NCI-H2029 treated with DMSO at 0.1 percent for 48 hours (cell line): ENCODE measurements around the gene LHFPL4.
A peak's percentile ranks its signal among the peaks of the same experiment; 100 is the strongest.
"Not testable (repeated sequence)": the region's sequence is repeated elsewhere in the genome, so short reads cannot be mapped to it uniquely, and the experiment has no call there.

Source experiments
- DNase-seq: peaks from one replicate; lab custom pipeline; 2025; lab: John Stamatoyannopoulos, UW

The LHFPL4 gene

DNA sequence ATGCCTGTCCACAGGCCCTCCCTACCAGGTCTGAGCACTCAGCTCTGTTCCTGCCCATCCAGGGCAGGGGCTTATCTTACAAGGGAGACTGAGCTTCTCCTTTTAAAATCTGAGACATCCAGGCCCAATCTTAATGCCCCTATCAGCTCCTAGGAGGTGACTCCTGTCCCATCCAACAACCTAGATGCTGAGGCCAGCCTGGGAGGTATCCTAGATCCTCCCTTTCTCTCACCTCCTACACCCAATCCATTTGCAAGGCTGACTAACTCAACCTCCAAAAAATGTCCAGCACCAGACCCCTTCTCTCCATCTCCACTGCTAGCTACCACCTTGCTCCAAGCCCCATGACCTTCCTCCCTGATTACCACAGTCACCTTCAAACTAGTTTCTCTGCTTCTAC is 17.4 kb downstream of the LHFPL4 start:
- no peak for DNase-seq

DNA sequence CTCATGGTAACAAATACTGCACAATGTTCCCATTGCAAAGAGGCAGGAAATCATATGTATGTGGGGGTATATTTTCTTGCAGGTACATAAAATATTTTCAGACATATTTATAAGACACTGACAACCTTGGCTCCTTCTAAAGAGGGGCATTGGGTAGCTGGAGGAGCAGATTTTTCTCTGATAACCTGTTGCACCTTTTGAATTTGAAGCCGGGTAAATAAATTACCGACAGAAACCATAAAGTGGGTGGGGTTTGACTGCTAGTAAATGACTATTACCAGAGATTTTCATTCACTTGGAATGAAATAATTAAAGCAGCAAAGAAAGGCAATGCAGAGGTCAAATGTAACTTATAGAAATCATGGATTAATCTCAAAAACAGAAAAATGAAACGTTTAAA is 19.2 kb downstream of the LHFPL4 start:
- DNase-seq = no peak

DNA sequence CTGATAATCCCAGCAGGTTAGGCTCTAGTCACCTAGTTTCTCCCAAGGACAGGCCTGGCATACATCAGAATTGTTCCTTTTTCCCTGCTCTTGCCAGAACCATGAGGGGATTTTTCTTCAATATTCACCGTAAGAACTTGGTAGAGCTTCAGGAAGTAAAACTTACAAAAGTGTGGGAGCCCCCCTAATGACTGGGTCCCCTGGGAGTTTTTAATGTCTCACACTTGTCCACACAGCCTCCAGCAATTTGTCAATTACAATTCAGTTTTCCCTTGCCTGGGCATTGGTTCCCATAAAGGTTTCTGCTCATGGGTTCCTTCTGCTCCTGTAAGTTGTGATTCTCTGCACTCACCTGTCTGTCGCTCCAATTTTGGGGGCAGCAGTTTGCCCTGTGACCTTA is 28.5 kb downstream of the LHFPL4 start:
- DNase-seq = no peak

DNA sequence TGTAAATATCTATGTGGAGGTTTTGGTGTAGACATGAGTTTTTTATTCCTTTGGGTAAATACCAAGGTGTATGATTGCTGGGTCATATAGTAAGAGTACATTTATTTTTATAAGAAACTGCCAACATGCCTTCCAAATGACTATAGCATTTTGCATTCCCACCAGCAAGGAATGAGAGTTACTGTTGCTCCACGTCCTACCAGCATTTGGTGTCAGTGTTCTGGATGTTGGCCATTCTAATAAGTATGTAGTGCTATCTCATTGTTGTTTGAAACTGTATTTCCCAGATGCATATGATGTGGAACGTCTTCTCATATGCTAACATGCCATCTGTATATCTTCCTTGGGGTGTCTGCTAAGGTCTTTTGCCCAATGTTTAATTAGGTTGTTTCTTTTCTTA is 38.7 kb downstream of the LHFPL4 start:
- DNase-seq = no peak

DNA sequence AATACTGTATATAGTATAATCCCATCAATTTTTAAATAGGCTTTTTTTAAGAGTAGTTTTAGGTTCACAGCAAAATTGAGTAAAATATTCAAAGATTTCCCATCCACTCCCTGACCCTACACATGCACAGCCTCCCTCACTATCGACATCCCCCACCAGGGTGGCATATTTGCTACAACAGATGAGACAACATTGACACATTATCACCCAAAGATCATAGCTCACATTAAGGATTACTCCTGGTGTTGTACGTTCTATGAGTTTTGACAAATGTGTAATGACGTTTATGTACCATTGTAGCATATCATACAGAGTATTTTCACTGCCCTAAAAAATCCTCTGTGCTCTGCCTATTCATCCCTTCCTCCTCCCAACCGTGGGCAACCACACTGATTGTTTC is 39.3 kb downstream of the LHFPL4 start:
- no peak for DNase-seq

GRCh38 chr3:9512456-9513045 is 41.1 kb downstream of the LHFPL4 start:
- DNase-seq = no peak

GRCh38 chr3:9508781-9509180 is 44.8 kb downstream of the LHFPL4 start:
- no peak for DNase-seq

DNA sequence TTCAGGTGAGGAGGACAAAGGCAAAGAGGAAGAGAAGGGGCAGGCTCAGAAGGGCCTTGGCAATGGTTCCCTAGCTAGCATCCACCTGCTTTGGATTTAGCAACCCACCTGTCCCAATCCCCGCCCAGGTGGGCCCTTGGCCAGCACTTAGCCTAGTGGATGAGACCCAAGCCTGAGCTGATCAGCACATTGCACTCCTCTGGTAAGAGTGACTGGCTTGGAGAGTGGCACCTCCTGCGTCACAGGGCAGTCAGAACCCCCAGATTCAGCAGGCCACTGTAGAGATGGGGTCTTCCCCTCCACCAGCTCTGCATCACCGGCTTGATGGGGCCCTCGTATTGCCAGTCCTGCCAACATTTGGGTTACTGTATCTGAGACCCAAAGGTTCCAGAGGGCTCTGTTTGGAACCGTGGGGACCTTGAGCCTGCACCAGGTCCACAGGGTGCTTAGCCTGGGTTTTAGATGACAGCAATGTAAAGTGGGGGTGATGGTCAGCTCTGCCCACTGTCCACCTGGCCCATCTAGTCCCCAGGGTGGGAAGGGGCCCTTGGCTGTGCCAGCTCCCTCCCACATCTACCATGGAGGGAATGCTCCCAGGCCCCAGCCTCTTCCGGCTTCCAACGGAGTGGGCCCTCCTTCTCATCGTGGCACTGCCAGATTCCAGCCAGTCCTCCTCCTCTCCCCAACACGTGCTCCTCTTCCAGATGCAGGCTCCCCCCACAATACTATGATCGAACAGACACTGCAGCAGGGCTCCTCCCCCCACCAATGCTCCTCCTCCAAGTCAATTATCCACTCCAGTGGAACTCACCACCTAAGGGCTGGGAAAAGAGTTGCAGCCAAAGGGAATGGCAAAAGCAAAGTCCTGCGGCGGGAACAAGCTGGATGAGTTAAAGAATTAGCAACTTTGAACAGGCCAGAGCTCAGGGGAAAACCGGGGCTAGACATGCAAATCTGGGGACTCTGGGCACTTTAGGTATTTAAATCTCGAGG is 45.7 kb downstream of the LHFPL4 start:
- DNase-seq = peak; percentile 54

DNA sequence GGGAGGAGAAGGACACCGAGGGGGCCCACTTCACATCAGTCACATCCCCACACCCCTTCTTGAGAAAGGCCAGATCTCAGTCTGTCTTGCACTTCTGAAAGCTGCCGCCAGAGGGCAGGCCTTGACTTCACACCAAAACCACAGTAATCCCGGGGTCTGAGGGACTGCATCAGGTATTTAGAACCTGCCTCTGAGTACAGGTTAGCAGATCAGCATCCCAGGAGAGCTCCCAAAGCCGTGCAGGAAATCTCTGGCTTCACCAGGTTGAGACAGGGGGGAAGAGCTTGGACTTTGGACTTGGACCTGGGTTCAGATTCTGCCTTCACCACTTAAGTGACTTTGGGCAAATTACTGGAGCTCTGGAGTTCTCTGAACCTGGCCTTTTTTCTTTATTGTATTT is 50.3 kb downstream of the LHFPL4 start:
- peak; percentile 55 for DNase-seq

DNA sequence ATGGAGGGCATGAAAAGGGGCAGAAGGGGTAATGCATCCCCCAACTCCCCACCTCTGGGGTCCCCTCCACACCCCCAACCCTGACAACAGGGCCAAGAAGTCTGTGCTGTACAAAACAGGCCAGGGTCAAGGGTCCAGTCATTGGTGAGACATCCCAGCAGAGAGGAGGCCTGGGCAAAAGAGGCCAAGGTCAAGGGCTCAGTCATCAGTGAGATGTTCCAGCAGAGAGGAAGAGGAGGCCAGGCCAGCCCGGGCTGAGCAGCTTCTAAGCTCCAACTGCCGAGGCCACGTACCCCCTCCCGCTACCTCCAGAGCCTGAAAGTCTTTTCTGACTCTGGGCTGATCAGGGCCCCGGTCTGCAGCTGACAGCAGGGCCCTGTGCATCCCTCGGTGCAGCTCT is 52.4 kb downstream of the LHFPL4 start:
- DNase-seq = no peak

DNA sequence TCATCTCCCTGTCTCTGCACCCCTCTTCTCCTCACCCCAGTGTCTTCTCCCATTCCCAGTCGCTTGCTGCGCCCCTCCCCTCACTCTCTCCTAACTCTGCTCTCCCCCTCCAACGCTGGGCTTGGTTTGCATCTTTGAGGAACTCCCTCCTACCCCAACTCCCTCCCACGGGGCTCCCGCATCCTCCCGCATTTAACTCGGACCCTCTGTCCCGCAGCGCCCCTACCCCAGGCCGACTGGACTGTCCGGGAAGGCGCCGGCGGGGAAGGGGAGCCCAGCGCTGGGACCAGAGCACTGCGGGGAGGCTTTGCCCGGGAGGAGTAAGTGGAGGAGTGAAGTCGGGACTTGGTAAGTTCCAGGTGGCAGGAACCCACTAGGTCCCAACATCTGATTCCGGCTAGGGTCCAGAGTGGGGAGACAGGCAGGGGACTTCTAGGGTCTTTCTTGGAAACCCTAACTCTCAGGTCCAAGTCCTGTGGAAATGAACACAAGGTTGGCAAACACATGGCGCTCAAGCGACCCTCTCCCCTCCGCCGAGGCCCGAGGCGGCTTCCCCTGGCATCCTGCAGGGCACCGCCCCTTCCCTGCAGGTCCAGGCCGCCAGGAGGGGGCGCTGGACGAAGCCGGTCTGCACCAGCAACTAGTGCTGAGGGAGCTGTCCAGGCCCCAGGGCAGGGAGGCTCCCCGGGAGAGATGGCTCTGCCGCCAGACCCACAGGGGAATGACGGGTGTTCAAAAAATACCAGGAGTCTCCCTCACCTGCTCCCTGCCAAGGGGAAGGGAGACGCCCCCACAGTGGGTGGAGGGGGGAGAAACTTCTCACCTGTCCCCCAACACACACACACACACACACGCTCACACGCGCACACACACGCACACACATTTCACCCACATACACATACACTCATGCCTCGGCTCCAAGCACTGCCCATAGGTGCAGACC is 53.2 kb downstream of the LHFPL4 start:
- DNase-seq = no peak

DNA sequence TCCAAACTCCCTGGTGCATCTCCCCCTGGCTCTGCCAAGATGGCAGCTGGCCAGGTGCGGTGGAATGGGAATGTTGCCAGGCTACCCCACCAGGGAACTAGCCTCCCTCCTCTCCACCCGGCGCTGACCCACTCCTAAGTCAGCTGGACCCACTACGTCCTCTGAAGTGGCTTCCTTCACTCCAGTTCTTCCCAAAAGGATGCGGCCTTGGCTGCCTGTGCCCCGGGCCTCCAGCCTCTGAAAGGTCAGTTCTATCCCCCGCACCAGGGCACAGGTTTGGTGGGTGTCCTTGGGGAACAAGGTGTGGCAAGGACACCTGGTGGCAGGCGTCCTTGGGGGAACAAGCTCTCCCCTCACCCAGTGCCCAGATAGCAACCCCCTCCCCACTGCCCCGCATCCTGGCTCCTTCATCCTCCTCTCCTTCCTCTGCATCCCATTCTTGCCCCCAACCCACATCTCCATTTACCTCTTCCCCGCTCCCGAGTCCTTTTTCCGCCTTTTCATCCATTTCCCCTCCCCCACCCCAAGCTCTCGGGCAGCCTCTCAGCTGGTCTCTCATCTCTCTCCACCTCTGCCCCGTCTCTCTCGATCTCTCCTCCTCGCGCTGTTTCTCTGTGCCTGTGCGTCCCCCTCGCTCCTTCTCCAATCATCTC is 54.0 kb downstream of the LHFPL4 start:
- DNase-seq = no peak

DNA sequence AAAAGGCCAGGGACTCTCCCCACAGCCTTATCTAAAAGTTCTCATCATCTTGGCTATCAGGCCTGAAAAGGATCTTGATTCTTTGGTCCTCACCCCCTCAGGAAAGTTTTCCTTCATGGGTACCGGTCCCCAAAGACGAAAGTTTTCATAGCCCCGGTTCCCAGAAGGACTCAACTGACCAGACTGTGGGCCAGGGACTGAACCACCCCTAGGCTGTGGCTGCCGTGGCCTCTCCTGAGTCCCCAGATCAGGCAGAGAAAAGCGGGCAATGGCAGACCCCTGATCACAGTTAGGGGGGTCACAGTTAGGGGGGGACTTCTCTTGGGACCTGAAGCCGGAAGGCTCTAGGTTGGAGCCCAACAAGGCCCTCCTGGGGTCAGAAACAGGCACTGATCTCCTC is 54.8 kb downstream of the LHFPL4 start:
- no peak for DNase-seq

GRCh38 chr3:9497821-9498565 is 55.6 kb downstream of the LHFPL4 start:
- no peak for DNase-seq

GRCh38 chr3:9496893-9497292 is 56.7 kb downstream of the LHFPL4 start:
- no peak for DNase-seq

GRCh38 chr3:9494036-9494435 is 59.6 kb downstream of the LHFPL4 start:
- not testable (repeated sequence) for DNase-seq

DNA sequence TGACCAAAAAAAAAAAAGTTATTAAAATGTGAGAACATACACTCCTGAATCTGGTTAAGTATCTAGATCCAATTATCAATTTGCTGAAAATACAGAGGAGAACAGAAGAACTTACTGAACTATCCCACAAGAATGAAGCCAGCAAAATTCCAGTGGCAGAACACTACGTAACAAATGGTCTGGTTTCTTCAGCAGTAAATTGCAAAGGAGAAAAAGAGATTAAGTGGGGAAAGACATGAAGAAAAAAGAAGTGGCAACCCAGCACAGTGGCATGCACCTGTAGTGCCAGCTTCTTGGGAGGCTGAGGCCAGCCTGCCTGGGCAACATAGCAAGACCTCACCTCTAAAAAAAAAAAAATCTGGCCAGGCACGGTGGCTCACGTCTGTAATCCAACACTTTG is 62.1 kb downstream of the LHFPL4 start:
- DNase-seq = no peak

- no peak for DNase-seq
Observed at GRCh38 chr3:9485248-9485647, 68.4 kb downstream of the LHFPL4 start.

DNA sequence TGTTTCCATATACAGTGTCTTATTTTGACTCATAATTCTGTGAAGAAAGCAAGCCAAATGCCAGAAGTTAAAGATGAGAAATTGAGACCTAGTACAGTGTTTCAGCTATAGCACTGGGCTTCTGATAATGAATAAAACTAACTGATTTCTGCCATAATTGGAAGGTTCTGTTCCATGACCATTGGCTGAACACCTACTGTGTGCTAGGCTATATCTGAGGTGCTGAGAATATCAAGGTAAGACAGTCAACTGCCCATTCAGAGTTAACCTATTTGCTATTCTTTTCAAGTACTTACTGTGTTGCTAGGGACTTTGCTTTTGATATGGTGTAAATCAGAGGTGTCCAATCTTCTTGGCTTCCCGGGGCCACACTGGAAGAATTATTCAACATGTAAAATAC is 73.4 kb downstream of the LHFPL4 start:
- DNase-seq = no peak

- no peak for DNase-seq
Observed at GRCh38 chr3:9476935-9477334, 76.7 kb downstream of the LHFPL4 start.

- DNase-seq = no peak
Observed at GRCh38 chr3:9474482-9474881, 79.1 kb downstream of the LHFPL4 start.
